GM21447 (cell line): ENCODE measurements around the gene MCCC1.

Experiments used
- ATAC-seq: cut with Tn5 transposase; IDR thresholded peaks from one replicate; pipeline ENCODE4 v1.9.1; 2021; ENCODE audit not compliant: unreplicated experiment

MCCC1 gene

GRCh38 chr3:182989566-182989965, 109.7 kb downstream of the MCCC1 start:
- no peak for ATAC-seq

DNA sequence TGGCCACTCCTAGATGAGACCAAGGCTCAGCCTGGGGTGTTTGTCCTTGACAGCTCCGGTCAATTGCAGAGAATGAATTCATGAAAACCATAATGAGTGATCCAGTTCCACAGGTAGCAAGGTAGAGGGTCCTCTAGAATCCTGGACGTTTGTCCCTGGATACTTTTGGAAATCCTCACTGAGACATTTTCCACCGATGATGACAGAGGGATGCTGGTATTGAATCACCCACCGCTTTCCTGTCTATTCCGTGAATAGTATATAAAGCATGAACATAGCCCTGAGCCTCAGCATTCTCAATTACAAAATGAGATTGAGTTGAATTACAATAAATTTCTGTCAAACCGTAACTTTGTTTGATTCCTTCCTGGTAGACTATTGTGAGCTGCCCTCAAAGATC, 113.3 kb downstream of the MCCC1 start:
- no peak for ATAC-seq

DNA sequence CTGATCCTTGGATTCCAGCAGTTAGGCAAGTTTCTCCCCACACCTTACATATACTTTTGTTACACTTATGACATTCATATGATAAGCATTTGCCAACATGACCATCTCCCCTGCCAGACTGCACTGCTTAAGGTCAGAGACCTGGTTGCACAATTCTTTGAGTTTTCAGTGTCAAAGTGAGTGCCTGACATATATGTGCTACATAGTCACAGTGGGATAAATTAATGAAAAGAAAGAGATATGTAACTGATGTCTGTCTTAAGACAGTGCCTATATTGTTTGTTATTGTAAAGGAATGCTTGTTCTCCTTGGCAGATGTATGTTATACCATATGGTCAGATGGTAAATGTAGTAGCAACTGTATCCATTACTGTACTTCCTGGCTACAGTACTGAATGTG, 115.4 kb downstream of the MCCC1 start:
- ATAC-seq, result no peak

GRCh38 chr3:182981038-182981380, 118.3 kb downstream of the MCCC1 start:
- ATAC-seq, result no peak

DNA sequence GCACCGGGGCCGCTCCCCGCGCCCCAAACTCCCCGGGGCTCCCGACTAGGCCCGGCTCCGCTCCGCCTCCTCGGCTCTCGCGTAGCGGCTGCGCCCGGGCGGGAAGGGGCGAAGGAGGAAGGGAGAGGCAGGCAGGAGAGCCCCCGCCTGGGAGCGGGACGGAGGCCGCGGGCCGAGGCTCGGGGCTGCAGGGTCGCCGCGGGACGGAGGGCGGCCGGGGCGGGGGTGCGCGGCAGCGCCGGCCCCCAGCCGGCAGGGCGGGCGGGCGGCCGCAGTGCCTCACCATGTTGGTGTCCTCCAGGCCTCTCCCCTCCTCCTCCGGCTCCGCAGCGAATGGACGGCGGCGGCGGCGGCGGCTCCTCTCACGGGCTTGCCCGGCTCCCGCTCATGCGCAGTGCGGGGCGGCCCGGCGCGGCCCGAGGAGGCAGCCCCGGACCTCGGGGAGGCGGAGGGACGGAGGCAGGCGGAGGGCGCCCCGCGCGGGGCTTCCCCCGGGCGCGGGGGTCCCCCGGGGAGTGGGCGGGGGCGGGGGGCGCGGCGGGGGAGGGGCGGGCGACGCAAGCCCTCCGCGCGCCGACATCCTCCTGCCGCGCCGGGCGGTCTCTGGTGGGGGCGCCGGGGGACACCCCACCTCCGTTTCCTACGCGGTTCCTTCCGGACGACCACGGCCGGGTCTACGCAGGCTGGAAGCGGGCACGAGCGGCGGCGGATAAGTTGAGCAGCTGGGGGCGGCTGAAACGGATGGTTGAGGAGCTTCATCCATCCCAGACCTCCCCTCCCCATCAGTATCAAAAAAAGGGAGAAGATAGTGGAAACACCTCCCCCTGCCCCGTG, 118.9 kb downstream of the MCCC1 start, which contains the start of gene DCUN1D1:
Gene DCUN1D1 (minus strand): TSS at position 335 of the 834 bp plus-strand sequence. CDS start 49 bp downstream, at position 286.
- ATAC-seq, result peak; percentile 82

GRCh38 chr3:182979674-182980191, 119.6 kb downstream of the MCCC1 start:
- peak; percentile 29 for ATAC-seq

DNA sequence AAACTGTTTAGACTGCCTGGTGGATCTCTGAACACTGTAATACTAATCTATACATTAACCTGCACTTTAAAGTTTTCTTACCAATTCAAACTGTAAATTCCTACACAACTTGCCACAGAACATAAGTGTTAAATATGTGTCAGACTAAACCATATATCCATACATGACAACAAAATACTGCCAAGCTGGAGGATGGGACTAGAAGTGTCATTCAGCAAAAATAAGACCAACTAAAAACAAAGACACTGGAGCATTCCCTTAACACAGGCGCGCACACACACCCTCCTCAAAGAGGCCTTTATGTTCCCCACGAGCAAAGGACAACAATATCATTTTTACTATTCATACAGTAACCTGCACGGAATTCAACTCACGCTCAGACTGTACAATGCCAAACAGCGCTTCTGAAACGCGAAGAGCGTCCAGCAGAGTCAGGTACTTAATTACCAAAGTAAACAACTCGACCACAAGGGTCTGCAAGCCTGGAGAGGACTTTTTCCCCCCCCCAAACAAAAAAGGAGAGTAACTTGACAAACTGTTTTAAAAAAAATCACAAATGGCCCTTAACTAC, 120.1 kb downstream of the MCCC1 start:
- ATAC-seq, result no peak

GRCh38 chr3:182978387-182978786, 120.9 kb downstream of the MCCC1 start:
- no peak for ATAC-seq

- no peak for ATAC-seq
These were observed 126.2 kb downstream of the MCCC1 start for GRCh38 chr3:182973047-182973446.

GRCh38 chr3:182972387-182972786, 126.9 kb downstream of the MCCC1 start:
- no peak for ATAC-seq

GRCh38 chr3:182971637-182972036, 127.7 kb downstream of the MCCC1 start:
- ATAC-seq, result peak; percentile 52

DNA sequence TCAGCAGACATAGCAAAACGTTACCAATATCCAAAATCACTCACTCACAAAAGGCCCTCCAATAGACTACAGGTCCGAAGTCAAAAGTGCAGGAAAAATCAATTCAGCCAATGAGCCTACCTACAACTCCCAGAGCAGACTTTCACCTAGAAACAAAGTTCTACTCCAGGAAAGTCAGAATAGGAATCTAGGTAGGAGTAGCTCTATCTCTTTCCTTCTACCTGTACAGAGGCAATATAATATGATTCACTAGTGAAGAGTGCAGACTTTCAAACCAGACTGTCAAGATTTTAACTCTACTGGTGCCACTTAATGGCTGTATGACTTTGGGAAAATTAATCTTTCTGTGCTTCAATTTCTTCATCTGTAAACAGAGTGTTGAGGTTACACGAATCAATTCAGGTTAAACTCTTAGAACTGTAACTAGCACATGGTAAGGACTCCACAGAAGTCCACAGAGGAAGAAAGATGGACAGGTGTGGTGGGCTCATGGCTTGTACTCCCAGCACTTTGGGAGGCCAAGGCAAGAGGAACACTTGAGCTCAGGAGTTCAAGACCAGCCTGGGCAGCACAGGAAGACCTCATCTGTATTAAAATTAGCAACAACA, 128.4 kb downstream of the MCCC1 start:
- no peak for ATAC-seq

DNA sequence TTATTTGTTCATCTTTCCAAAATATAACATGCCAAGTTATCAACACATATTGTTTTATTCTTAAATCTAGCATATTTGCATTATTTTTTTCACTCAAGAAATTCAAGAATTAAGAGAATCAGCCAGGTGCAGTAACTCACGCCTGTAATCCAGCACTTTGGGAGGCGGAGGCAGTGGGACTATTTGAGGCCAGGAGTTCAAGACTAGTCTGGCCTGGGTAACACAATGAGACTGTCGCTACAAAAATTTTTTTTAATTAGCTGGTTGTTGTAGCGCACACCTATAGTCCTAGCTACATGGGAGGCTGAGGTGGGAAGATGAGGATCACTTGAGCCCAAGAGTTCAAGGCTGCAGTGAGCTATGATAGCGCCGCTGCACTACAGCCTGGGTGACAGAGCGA, 129.4 kb downstream of the MCCC1 start:
- no peak for ATAC-seq

- no peak for ATAC-seq
These were observed 130.0 kb downstream of the MCCC1 start for GRCh38 chr3:182969277-182969676.

GRCh38 chr3:182967218-182968204, 131.8 kb downstream of the MCCC1 start:
- peak; percentile 61 for ATAC-seq

GRCh38 chr3:182965861-182966366, 133.4 kb downstream of the MCCC1 start:
- no peak for ATAC-seq
